Thoracic aorta (tissue), 2 donors: ENCODE data around the gene PARD3B. TPM values are rescaled to one million over a fixed set of nuclear protein-coding genes. Genes with fewer than 3 reads are reported as not detected.

Experiments
- ATAC-seq: fragments of 150-250 bp; one replicate; pipeline ENCODE4 v1.8.0; 2017; ENCODE audit warnings: low read depth; ENCODE audit not compliant: insufficient number of reproducible peaks, low FRiP score
- DNase-seq: peaks from one replicate; pipeline ENCODE4 v3.0.0-alpha.2; 2020; ENCODE audit warnings: low spot score
- H3K27ac ChIP-seq, 2 donors: fragments of 200-600 bp; sonication (generic); 1 replicate in 1 of 2; 2 replicates in 1 of 2; pipeline ENCODE4 v1.5.1; 2016; ENCODE audit warnings: mild to moderate bottlenecking in 2 of 2, moderate library complexity in 2 of 2
- H3K27me3 ChIP-seq: fragments of 200-600 bp; sonication (generic); replicated peaks from 2 replicates; pipeline ENCODE4 v1.6.0; 2016; ENCODE audit warnings: mild to moderate bottlenecking; ENCODE audit not compliant: insufficient read depth
- H3K36me3 ChIP-seq: fragments of 200-600 bp; sonication (generic); one replicate; pipeline ENCODE4 v1.5.1; 2016
- H3K4me1 ChIP-seq, 2 donors: fragments of 200-600 bp; sonication (generic); 1 replicate in 1 of 2; 2 replicates in 1 of 2; pipeline versions ENCODE4 v1.5.1 to v1.6.0; 2016; ENCODE audit warnings: low read depth in 2 of 2, mild to moderate bottlenecking in 1 of 2; ENCODE audit not compliant: control insufficient read depth in 1 of 2
- H3K4me3 ChIP-seq: fragments of 200-600 bp; sonication (generic); 2 replicates; pipeline ENCODE4 v1.5.1; 2016; ENCODE audit warnings: mild to moderate bottlenecking
- H3K9me3 ChIP-seq: fragments of 200-600 bp; sonication (generic); 2 replicates; pipeline ENCODE4 v1.5.1; 2016
- total RNA-seq, 2 donors: library from RNA; depleted of rRNA; stranded (reverse); fragments of >200 nt; gene quantifications; one replicate each; pipeline versions ENCODE4 v1.1.0 to v1.2.3, GENCODE V29; 2016
- TF ChIP-seq, protein P1 (sequence below): fragments of 200-600 bp; sonication (generic); IDR thresholded peaks from one replicate; pipeline ENCODE4 v1.5.1; 2019; ENCODE audit warnings: antibody characterized with exemption

Gene PARD3B
- total RNA-seq, 2 donors from 2014 or later, result 25.7 to 34.5 TPM

DNA sequence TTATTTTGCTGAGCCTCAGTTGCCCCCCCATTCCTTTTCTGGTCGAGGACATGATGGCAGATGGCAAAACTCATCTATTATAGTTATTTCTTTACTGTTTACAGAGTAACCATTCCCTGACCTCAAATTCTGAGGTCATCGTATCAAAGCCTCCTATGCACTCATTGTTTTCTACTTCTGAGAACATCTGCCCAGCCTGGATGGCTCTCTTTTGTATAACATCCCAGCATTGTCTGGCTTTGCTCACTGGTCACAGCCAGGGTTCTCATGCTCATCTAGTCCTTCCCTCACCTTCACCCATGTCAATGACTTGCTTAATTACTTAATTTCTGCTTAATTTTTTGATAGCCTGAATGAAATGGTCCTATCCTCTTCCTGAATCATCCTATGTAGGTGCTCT, 472.1 kb downstream of the PARD3B start:
- DNase-seq (no peak), ATAC-seq (no peak)
- Histone ChIP-seq H3K27me3 (no peaks in the 10 kb centered on the region), H3K9me3 (no peaks in the 10 kb centered on the region), H3K4me3 (no peak overlapping the region), H3K36me3 (no peaks in the 10 kb centered on the region), H3K4me1 (no peaks in the 10 kb centered on the region), H3K27ac (no peak overlapping the region)
- TF ChIP-seq, protein P1, sequence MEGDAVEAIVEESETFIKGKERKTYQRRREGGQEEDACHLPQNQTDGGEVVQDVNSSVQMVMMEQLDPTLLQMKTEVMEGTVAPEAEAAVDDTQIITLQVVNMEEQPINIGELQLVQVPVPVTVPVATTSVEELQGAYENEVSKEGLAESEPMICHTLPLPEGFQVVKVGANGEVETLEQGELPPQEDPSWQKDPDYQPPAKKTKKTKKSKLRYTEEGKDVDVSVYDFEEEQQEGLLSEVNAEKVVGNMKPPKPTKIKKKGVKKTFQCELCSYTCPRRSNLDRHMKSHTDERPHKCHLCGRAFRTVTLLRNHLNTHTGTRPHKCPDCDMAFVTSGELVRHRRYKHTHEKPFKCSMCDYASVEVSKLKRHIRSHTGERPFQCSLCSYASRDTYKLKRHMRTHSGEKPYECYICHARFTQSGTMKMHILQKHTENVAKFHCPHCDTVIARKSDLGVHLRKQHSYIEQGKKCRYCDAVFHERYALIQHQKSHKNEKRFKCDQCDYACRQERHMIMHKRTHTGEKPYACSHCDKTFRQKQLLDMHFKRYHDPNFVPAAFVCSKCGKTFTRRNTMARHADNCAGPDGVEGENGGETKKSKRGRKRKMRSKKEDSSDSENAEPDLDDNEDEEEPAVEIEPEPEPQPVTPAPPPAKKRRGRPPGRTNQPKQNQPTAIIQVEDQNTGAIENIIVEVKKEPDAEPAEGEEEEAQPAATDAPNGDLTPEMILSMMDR, result no peak

DNA sequence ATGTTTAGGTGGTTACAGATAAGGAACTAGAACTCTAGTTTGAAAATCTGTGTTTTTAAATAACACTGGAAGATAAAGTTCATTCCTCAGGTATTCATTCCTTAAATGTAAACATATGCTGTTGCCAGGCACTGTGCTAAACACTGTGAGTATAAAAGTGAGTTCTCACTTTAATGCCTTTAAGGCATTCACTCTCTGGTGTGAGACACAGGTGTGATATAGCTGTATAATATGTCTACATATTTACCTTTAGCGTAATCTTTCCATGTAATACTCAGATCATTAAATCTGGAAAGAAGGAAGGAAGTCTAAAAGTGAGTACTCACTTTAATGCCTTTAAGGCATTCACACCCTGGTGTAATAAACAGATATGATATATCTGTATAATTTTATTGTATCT, 472.6 kb downstream of the PARD3B start:
- no peaks in the 10 kb centered on the region for H3K36me3 ChIP-seq
- no peaks in the 10 kb centered on the region for H3K9me3 ChIP-seq
- ATAC-seq, result no peak
- H3K27me3 ChIP-seq, result no peaks in the 10 kb centered on the region
- no peak for DNase-seq
- no peak overlapping the region for H3K27ac ChIP-seq
- no peak overlapping the region for H3K4me3 ChIP-seq
- TF ChIP-seq, protein P1, result no peak
- no peaks in the 10 kb centered on the region for H3K4me1 ChIP-seq

DNA sequence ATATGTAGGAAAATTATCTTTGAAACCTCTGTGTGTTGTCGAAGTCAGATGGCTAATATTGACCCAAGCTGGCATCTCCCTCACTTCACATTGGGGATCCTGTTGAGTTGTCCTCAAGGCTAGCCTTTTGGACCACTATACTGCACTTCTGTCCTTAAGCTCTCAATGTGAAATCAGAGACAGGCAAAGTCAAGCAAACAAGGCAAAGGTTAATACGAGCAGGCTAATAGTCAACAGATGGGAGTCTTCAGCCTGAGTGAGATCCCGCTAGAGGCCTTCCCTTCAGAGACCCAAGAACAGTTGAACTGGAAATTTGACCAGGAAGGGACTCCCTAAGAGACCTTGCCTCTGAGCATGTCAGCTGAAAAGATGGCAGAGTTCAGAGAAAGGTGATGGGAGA, 475.4 kb downstream of the PARD3B start:
- Histone ChIP-seq H3K9me3 (no peaks in the 10 kb centered on the region), H3K4me1 (peaks cover 0 to 5% of the 10 kb centered on the region in 2 donors), H3K36me3 (no peaks in the 10 kb centered on the region), H3K4me3 (no peak overlapping the region), H3K27me3 (no peaks in the 10 kb centered on the region), H3K27ac (no peak overlapping the region)
- DNase-seq (no peak), ATAC-seq (no peak)
- TF ChIP-seq, protein P1, result no peak

DNA sequence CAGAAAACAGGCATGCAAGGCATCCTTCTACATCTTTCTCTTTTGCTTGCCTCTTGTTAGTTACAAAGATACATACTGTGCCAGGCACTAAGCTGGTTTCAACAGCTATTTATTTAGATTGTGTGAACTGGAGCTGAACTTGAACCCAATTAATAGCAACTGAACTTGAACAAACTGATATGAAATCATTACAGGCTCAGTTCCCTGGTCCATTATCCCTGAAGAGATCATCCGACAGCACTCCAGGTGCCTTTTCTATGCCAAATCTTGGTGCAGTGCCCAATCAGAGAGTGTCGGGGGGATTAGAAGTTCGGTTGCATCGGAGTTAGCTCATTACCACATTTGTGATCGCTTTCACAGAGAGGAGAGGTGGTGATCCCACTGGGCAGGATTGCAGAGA, 477.6 kb downstream of the PARD3B start:
- DNase-seq (no peak), ATAC-seq (no peak)
- TF ChIP-seq, protein P1, result no peak
- H3K36me3 ChIP-seq, result no peaks in the 10 kb centered on the region
- peaks cover 0 to 6% of the 10 kb centered on the region in 2 donors for H3K4me1 ChIP-seq
- no peak overlapping the region for H3K4me3 ChIP-seq
- no peaks in the 10 kb centered on the region for H3K27me3 ChIP-seq
- no peaks in the 10 kb centered on the region for H3K9me3 ChIP-seq
- H3K27ac ChIP-seq, result no peak overlapping the region

DNA sequence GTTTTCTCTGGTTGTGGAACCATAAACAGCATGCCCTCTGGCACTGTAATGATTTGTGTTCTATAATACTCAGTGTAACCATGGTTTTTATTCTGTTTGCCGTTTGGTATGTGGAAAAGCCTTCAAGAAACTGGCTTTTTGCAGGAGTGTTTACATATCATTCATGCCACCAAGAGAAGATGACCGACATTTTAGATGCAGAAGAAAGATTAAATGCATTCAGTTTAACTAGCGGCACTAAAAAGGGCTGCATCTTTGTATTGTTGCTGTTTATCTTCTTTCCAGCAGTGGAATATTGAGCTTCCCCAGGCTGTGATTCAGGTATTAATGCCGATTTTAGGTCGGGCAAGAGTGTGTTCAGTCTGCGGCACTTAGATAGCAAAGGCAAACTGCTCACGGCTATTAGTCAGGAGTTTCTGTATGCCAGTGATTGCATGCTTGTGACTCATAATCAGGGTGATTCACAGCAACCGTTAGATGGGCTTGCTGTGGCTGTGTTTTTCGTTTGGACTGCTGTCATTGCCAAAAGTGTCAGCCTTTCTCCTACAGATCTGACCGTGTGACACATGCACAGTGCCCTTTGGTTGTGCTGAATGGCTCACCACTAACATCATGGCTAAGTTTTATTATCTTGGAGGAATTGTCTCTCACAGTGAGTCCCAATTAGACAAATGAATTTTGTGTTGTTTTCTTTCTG, 479.7 kb downstream of the PARD3B start:
- H3K4me3 ChIP-seq, result peak overlapping the region; percentile 37
- ATAC-seq (peak; percentile 98), DNase-seq (peak; percentile 38)
- peaks cover 0 to 6% of the 10 kb centered on the region in 2 donors for H3K4me1 ChIP-seq
- no peaks in the 10 kb centered on the region for H3K27me3 ChIP-seq
- H3K36me3 ChIP-seq, result no peaks in the 10 kb centered on the region
- TF ChIP-seq, protein P1, result no peak
- H3K9me3 ChIP-seq, result no peaks in the 10 kb centered on the region
- H3K27ac ChIP-seq, result peak overlapping the region in 1 of 2 donors; percentile 6
